ENCODE measurements around the gene AGPAT4. TPM values are rescaled to one million over a fixed set of nuclear protein-coding genes. Genes with fewer than 3 reads are reported as not detected.

The AGPAT4 gene
- total RNA-seq, 1 experiment from 2014 or later: 9.2 TPM

DNA sequence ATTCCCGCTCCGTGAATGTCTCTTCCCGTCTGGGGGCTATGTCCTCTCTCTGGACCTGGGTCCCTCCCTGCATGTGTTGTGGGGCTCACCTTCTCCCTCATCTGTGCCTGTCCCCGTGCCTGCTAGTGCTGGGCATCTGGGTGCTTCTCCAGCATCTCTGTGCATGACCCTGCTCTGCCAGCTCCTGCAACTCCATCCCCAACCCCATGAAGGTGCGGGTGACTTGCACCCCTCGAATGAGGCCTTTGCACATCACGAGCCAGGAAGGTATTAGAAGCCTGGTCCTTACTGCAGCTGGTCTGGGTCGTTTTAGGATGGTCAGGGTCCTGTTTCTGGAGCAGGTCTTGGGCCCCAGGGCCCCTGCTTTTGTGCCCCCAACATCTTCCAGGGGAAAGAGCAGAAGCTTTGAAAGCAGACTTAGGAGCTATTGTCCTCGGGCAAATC is 109.7 kb downstream of the AGPAT4 start:
- H3K4me1 ChIP-seq: no peaks in the 10 kb centered on the region
- H3K27me3 Mint-ChIP-seq (ENCODE audit: insufficient read depth, unreplicated experiment): no peaks in the 10 kb centered on the region
- no peaks in the 10 kb centered on the region for H3K36me3 ChIP-seq (ENCODE audit: control insufficient read depth, insufficient read depth, low read length)
- no peaks in the 10 kb centered on the region for H3K27me3 ChIP-seq (replicated peaks; ENCODE audit: control insufficient read depth, insufficient read depth, low read length)
- H3K4me1 Mint-ChIP-seq (ENCODE audit: low read depth, unreplicated experiment): no peaks in the 10 kb centered on the region
- BruUV-seq (replicated peaks): no TSS peak
- TF ChIP-seq, protein P1, sequence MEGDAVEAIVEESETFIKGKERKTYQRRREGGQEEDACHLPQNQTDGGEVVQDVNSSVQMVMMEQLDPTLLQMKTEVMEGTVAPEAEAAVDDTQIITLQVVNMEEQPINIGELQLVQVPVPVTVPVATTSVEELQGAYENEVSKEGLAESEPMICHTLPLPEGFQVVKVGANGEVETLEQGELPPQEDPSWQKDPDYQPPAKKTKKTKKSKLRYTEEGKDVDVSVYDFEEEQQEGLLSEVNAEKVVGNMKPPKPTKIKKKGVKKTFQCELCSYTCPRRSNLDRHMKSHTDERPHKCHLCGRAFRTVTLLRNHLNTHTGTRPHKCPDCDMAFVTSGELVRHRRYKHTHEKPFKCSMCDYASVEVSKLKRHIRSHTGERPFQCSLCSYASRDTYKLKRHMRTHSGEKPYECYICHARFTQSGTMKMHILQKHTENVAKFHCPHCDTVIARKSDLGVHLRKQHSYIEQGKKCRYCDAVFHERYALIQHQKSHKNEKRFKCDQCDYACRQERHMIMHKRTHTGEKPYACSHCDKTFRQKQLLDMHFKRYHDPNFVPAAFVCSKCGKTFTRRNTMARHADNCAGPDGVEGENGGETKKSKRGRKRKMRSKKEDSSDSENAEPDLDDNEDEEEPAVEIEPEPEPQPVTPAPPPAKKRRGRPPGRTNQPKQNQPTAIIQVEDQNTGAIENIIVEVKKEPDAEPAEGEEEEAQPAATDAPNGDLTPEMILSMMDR (IDR thresholded peaks at IDR 0.05; ENCODE audit: insufficient read depth in 1 of 2, low read depth in 1 of 2, low read length in 1 of 2, severe bottlenecking in 1 of 2, unreplicated experiment in 1 of 2): no peak
- H3K9me3 Mint-ChIP-seq (ENCODE audit: unreplicated experiment): no peaks in the 10 kb centered on the region
- H3K27ac Mint-ChIP-seq (ENCODE audit: unreplicated experiment): no peak overlapping the region
- H3K9me3 ChIP-seq: no peaks in the 10 kb centered on the region
- no peak overlapping the region for H3K4me3 Mint-ChIP-seq (ENCODE audit: unreplicated experiment)
- no peak for DNase-seq
- no peak overlapping the region for H3K4me3 ChIP-seq (ENCODE audit: low read depth, low read length)
- peaks cover 10% of the 10 kb centered on the region for H3K36me3 Mint-ChIP-seq (ENCODE audit: insufficient read depth, unreplicated experiment)
- ChIA-PET POLR2A (no interaction called here), CTCF (no interaction called here)
- intact Hi-C loops (cut with micrococcal nuclease; ENCODE audit: unreplicated experiment): no loop called here

DNA sequence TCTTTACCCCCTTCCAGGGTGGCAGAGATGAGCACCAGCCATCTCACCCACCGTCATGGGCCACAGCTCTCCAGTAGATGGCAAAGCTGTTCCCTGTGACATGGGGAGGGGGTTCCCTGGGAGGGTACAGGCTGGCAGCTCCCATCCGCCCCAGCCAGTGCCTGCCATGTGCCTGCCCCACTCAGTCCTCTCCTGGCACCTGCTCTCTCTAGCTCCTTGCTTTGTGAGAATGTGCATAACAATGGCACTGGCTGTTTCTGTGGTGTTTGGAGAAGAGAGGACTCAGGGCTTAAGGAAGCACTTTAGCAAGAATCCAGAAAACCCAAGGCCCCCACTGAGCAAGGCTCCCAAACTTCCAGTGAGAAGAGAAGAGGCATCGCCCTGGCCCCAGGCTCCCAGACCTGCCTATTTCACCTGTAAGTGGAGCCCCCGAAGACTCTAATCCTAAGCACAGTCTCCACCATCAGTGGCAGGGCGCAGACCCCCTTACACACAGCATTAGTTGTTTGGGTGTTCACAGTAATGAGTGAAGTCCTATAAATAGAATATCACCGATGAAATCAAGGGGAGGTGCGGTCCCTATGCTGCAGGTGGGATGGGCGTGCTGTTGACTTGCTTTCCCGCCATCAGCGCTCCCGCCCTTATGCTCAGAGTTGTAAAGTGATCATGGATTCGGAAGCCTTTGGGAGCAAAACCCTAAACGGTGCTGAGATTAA is 110.2 kb downstream of the AGPAT4 start:
- Mint-ChIP-seq H3K36me3 (ENCODE audit: insufficient read depth, unreplicated experiment) (peaks cover 10% of the 10 kb centered on the region), H3K27me3 (ENCODE audit: insufficient read depth, unreplicated experiment) (no peaks in the 10 kb centered on the region), H3K4me1 (ENCODE audit: low read depth, unreplicated experiment) (no peaks in the 10 kb centered on the region), H3K4me3 (ENCODE audit: unreplicated experiment) (no peak overlapping the region), H3K9me3 (ENCODE audit: unreplicated experiment) (peaks cover under 1% of the 10 kb centered on the region), H3K27ac (ENCODE audit: unreplicated experiment) (no peak overlapping the region)
- no peaks in the 10 kb centered on the region for H3K9me3 ChIP-seq
- no peaks in the 10 kb centered on the region for H3K4me1 ChIP-seq
- TF ChIP-seq, protein P1 (IDR thresholded peaks at IDR 0.05; ENCODE audit: insufficient read depth in 1 of 2, low read depth in 1 of 2, low read length in 1 of 2, severe bottlenecking in 1 of 2, unreplicated experiment in 1 of 2): no peak
- DNase-seq: no peak
- ChIA-PET POLR2A (no interaction called here), CTCF (no interaction called here)
- no peaks in the 10 kb centered on the region for H3K27me3 ChIP-seq (replicated peaks; ENCODE audit: control insufficient read depth, insufficient read depth, low read length)
- no peak overlapping the region for H3K4me3 ChIP-seq (ENCODE audit: low read depth, low read length)
- BruUV-seq (replicated peaks): no TSS peak
- intact Hi-C loops (cut with micrococcal nuclease; ENCODE audit: unreplicated experiment): no loop called here
- no peaks in the 10 kb centered on the region; the same call in 1 of the 2 replicates for H3K36me3 ChIP-seq (ENCODE audit: control insufficient read depth, insufficient read depth, low read length)

DNA sequence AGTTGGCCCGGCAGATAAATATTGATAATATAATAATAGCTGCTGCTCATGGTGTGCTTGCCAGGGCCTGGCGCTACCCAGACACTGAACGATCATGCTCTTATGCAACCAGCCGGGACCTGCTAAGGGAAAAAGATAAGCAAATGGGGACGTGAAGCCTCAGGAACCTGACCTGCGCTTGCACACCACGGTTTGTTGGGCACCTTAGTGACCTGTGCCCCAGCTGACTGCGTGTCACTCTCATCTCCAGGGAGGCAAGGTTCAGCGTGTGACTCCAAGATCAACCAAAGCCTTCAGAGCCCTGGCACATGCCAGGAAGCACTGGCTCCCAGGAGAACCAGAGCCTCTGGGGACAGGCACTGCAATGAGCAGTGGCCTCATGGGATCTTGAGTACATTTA is 111.1 kb downstream of the AGPAT4 start:
- BruUV-seq (replicated peaks): no TSS peak
- no peaks in the 10 kb centered on the region for H3K27me3 ChIP-seq (replicated peaks; ENCODE audit: control insufficient read depth, insufficient read depth, low read length)
- Mint-ChIP-seq H3K27me3 (ENCODE audit: insufficient read depth, unreplicated experiment) (no peaks in the 10 kb centered on the region), H3K4me3 (ENCODE audit: unreplicated experiment) (no peak overlapping the region), H3K4me1 (ENCODE audit: low read depth, unreplicated experiment) (no peaks in the 10 kb centered on the region), H3K36me3 (ENCODE audit: insufficient read depth, unreplicated experiment) (peaks cover 10% of the 10 kb centered on the region), H3K27ac (ENCODE audit: unreplicated experiment) (no peak overlapping the region), H3K9me3 (ENCODE audit: unreplicated experiment) (peaks cover 9% of the 10 kb centered on the region)
- ChIA-PET CTCF (no interaction called here), POLR2A (no interaction called here)
- H3K36me3 ChIP-seq (ENCODE audit: control insufficient read depth, insufficient read depth, low read length): no peaks in the 10 kb centered on the region; the same call in 1 of the 2 replicates
- H3K4me1 ChIP-seq: no peaks in the 10 kb centered on the region
- H3K9me3 ChIP-seq: no peaks in the 10 kb centered on the region
- no peak overlapping the region for H3K4me3 ChIP-seq (ENCODE audit: low read depth, low read length)
- intact Hi-C loops (cut with micrococcal nuclease; ENCODE audit: unreplicated experiment): no loop called here
- TF ChIP-seq, protein P1 (IDR thresholded peaks at IDR 0.05; ENCODE audit: insufficient read depth in 1 of 2, low read depth in 1 of 2, low read length in 1 of 2, severe bottlenecking in 1 of 2, unreplicated experiment in 1 of 2): no peak
- no peak for DNase-seq
